Mammary microvascular endothelial cell (primary cell): ENCODE data around the gene UCN3. TPM values are rescaled to one million over a fixed set of nuclear protein-coding genes. Genes with fewer than 3 reads are reported as not detected.

Experiments
- total RNA-seq: library from RNA; depleted of rRNA; stranded (reverse); fragments of >200 nt; gene quantifications from 2 replicates; pipeline ENCODE4 v1.2.3, GENCODE V29; 2015

UCN3 gene
- not detected in 2 replicates for total RNA-seq

GRCh38 chr10:5364890-5365338, at the start of gene UCN3:
Gene UCN3, plus strand, starts transcription at chr10:5364966. Its CDS starts 8,755 bp downstream, at chr10:5373721.

GRCh38 chr10:5404208-5405041, 39.7 kb downstream of the UCN3 start, which contains the start of gene TUBAL3:
Gene TUBAL3, minus strand, starts transcription at chr10:5404828. Its CDS starts 36 bp downstream, at chr10:5404792.

GRCh38 chr10:5412277-5412941, 47.6 kb downstream of the UCN3 start, which contains the start of gene NET1:
Gene NET1, plus strand, starts transcription at chr10:5412557. Its CDS starts 136 bp downstream, at chr10:5412693.

Other genes with a start within 250 kb of the UCN3 start
- not detected in 2 replicates for gene AKR1C8, start 179.8 kb upstream of the UCN3 start, total RNA-seq
- not detected in 2 replicates for gene AKR1C4, start 168.1 kb upstream of the UCN3 start, total RNA-seq
- 0.07 and 0.20 TPM in 2 replicates for gene TUBAL3, start 39.9 kb downstream of the UCN3 start, total RNA-seq
- gene NET1, start 47.6 kb downstream of the UCN3 start, total RNA-seq, result 32.4 and 41.9 TPM in 2 replicates
- gene CALML5, start 134.6 kb downstream of the UCN3 start, total RNA-seq, result not detected in 2 replicates
- gene CALML3, start 160.0 kb downstream of the UCN3 start, total RNA-seq, result not detected in 2 replicates